GM19395 (cell line): ENCODE results near the gene MCCD1.
"Not testable (repeated sequence)": the region's sequence is repeated elsewhere in the genome, so short reads cannot be mapped to it uniquely, and the experiment has no call there.

Experiments
- ATAC-seq: cut with Tn5 transposase; IDR thresholded peaks from one replicate; pipeline ENCODE4 v1.9.1; 2021; ENCODE audit warnings: mild to moderate bottlenecking, moderate library complexity; ENCODE audit not compliant: unreplicated experiment

The MCCD1 gene

DNA sequence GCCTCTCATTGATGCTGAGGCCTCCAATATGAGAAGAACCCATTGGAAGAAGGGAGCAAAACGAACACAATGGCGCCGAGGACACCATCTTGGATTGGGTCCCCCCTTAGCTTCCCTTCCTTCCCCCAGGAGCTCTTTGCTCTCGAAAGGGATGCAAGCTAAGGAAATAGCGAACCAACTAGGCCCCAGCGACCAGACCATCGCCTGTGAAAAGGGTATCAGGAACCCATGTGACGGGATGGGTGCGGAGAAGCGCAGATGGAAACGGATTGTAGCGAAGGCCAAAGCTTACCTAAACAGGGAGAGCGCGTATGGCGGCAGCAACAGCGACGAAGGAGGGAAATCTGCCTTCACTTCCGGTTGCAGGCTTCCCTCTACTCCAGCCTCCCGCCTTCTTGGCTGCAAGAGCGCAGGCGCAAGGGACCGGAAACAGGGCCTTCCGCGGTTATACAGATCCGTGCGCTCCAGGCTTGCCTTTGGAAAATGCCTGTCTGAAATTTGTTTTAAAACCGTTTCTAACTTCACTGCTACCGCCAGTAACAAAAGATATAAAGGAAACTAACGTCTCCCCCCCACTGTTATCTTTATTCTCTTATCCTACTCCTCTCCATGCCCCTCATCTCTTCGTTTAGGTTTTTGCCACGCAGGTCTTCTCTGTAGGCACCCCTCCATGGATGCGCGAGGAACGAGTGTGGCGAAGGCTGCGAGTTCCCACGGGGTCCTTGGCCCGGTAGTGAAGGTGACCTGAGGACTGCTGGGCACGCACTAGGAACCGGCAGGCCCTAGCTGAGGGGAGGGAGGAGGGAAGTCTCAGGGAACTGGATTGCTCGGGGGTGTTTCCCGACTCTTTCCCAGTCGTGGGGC lies 13.1 kb downstream of the MCCD1 start, which contains the start of gene DDX39B:
DDX39B (minus strand) TSS at position 346 of the 864 bp plus-strand sequence. CDS start 1,471 bp downstream, outside the sequence.
- ATAC-seq: peak; percentile 71

DNA sequence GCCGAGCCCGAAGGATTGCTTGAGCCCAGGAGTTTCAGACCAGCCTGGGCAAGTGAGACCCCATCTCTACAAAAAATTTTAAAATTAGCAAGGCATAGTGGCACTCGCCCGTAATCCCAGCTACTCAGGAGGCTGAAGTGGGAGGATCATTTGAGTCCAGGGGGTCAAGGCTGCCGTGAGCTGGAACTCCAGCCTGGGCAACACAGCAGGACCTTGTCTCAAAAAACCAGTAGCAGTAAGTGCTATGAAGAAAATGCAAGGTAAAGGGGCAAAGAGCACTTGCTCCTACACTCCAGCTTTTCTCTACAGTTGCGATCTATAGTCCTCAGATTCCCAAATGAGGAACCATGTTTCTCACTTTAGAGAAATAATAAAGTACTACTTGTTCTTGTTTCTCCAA lies 14.9 kb downstream of the MCCD1 start:
- no peak for ATAC-seq

DNA sequence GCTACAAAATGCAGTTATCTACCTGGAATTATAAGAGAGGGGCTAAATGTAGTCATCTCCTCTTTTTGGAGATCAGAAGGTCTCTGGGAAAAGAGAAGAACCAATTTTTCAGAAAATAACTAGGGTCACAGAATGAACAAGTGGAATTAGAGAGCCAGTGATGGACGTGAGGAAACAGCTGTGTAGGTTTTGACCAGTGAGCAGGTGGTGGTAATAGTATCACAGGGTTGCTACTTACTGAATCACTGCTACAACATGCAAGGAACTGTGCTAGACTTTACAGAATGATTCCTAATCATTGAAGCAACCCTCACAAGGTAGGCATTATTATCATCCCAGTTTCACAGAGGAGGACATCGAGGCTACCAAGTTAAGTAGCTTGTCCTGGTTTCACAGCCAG lies 15.9 kb downstream of the MCCD1 start:
- ATAC-seq: no peak

DNA sequence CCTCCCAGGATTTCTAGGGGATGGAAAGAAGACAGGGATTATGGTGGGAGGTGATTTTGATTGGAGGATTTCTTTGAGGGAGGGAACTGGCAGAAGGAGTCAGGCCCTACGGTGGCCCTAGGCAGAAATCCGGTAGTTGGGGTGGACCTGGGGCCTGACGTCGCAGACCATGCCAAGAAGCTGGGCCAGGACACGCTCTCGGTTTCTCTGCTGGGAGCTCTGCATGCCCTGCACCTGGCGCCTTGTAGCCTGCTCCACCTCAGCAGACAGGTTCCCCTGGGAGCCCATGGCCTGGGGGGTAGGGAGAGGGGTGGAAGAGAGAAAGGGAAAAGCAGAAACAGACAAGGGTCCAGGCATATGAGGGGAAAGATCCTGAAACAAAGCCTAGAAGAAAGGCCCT lies 16.5 kb downstream of the MCCD1 start:
- no peak for ATAC-seq

DNA sequence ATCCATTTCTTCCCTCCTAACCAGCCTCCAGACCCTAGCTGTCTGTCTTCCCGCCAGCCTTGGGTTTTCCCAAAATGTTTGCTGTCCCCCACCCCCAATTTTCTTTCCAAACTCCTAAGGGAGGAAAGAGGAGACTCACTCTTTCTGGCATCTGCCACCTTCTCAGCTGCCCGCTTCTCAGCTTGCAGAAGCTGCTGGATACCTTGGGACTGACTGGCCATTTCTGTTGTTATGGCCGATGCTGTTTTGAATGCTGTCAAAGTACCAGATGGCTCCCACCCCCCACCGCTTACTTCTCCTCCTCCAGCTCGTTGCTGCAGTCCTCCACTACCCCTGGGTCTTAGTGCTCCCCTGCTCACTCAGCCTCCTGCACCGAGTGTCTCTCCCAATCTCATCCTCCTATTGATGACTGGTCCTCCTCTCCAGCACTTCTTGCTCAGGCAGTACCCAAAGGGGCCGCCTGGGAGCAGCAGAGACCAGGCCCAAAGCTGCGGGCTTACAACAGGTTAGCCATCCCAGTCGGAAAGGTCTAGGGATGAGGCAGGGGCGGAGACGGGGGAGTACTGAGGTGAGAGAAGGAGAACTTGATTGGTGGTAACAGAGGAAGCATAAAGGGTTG lies 17.7 kb downstream of the MCCD1 start, which contains the start of gene ATP6V1G2:
ATP6V1G2 (minus strand) TSS at position 270 of the 619 bp plus-strand sequence; CDS start at position 221, 49 bp downstream.
- ATAC-seq: no peak

DNA sequence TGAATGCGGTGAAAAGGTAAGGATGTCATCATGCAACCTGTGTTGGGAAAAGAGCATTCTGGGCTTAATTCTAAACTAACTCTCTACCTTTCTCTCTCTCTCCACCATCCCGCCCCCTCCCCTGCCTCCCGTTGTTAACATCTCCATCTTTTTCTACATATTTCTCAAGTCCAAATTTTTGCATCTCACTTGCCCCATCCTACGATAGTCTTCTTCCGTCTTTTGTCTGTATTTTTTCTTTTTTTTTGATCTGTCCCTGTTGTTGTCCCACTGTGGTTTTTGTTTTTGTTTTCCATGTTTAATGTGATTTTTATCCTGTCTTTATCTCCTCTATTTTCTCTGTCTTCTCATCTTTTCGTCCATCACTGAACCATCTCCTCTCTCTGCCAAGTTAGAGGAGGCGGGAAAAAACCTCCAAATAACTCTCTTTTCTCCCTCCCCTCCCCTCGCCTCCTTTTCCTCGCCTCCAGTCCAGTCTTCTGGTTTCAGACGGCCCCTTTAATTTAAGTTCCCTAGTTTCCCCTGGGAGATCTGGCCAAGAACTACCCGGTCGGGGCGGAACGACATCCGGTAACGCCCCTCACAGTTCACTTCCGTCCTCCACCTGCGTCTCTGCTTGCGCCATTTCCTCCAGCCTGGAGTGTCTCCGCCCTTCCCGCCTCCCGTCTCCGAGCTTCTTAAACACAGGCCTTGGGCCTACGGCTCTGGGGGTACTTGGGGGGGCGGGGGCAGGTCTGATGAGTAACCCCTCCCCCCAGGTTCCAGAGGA lies 18.4 kb downstream of the MCCD1 start, which contains the start of gene NFKBIL1:
NFKBIL1 (plus strand) TSS at position 651 of the 769 bp plus-strand sequence; CDS start at position 738, 87 bp downstream.
- peak; percentile 74 for ATAC-seq

DNA sequence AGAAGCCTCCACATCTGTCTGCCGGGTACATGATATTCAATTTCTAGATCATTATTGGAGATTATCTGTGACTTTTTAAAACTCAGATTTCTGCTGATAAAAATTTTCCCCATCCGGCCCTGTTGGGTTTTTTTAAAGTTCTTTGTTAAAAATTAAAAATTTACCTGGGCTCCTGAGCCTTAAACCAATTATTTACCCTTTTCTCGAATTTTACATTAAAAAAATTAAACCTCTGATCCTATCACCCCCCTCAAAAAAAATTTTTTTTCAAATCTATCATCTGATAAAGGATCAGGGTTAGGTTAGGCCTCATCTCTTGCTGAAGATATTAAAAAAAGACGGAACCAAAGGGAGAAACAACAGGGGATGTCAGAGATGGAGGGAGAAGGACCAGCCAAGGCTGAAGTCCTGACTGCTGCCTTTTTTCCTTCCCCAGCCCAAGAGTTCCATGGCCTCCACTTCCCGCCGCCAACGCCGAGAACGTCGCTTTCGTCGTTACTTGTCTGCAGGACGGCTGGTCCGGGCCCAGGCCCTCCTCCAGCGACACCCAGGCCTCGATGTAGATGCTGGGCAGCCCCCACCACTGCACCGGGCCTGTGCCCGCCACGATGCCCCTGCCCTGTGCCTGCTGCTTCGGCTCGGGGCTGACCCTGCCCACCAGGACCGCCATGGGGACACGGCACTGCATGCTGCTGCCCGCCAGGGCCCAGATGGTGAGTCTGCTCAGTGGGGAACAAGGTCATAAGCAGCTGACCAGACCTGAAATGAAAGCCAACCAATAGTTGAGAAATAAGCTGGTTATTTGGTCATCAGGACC lies 19.2 kb downstream of the MCCD1 start:
- no peak for ATAC-seq

DNA sequence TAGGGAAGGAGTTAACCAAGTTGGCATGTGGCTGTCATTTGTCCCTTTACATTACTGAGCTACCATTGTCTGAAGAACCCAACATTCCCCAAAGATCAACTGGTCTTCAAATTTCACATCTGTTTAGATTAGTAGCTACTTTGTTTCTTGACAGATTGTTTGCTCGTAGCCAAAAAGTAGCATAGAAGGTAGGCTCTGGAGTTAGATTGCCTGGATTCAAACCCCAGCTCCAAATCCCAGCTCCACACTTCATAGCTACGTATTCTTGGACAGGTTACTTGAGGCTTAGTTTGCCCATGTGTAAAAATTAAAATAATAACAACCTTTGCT lies 19.7 kb downstream of the MCCD1 start:
- no peak for ATAC-seq

DNA sequence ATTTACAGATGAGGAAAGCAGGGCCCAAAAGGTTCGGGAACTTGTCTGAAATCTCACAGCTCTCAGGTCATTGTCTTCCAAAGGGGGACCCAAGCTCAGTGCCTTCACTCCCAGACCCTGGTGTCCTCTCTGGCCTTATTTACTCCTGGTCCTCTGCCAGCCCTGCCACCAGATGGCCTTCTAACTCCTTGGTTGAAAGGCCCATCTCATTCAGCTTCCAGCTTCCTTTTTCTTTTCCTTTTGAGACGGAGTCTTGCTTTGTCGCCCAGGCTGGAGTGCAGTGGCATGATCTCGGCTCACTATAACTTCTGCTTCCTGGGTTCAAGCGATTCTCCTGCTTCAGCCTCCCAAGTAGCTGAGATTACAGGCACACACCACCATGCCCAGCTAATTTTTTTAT lies 22.6 kb downstream of the MCCD1 start:
- not testable (repeated sequence) for ATAC-seq

DNA sequence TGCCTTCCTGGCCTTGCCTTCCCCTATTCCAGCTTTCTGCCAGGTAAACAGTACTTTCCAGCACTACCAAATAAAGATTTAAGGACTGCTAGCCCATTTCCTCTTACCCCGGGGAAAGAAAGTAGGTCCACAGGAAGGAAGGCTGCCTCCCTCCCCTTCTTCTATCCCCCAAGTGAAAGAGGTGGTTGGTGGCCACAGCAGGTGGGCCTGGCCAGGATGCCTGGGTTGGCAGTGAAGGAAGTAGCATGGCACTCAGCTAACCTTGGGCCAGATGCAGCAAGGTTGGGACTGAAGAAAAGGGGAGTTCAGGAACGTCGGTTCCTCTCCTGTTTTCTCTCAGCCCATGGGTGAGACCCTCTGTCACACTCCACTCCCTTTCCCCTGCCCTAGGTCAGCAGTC lies 27.5 kb downstream of the MCCD1 start:
- ATAC-seq: no peak

DNA sequence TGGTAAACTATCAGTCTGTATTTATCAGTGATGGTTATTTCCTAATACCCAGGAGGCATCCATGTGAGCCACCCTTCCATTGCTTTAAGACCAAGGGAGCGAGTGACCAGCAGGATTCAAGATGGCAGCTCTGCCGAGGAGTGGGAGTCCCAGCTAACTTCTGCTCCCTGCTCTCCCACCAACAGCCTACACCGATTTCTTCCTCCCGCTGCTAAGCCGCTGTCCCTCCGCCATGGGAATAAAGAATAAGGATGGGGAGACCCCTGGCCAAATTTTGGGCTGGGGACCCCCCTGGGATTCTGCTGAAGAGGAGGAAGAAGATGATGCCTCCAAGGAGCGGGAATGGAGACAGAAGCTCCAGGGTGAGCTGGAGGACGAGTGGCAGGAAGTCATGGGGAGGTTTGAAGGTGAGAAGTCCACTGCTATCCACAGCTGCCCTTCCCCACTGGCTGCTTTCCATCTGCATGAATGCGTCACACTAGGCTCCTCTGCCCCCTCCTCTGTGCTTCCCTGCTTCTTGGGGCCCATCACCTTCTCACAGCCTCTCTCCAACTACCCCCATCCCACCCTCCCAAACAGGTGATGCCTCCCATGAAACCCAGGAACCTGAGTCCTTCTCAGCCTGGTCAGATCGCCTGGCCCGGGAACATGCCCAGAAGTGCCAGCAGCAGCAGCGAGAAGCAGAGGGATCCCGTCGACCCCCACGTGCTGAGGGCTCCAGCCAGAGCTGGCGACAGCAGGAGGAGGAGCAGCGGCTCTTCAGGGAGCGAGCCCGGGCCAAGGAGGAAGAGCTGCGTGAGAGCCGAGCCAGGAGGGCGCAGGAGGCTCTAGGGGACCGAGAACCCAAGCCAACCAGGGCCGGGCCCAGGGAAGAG lies 28.9 kb downstream of the MCCD1 start:
- no peak for ATAC-seq

DNA sequence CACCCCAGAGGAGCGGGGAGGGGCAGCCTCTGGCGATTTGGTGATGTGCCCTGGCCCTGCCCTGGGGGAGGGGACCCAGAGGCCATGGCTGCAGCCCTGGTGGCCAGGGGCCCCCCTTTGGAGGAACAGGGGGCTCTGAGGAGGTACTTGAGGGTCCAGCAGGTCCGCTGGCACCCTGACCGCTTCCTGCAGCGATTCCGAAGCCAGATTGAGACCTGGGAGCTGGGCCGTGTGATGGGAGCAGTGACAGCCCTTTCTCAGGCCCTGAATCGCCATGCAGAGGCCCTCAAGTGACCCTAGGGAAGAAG lies 29.5 kb downstream of the MCCD1 start:
- ATAC-seq: no peak

DNA sequence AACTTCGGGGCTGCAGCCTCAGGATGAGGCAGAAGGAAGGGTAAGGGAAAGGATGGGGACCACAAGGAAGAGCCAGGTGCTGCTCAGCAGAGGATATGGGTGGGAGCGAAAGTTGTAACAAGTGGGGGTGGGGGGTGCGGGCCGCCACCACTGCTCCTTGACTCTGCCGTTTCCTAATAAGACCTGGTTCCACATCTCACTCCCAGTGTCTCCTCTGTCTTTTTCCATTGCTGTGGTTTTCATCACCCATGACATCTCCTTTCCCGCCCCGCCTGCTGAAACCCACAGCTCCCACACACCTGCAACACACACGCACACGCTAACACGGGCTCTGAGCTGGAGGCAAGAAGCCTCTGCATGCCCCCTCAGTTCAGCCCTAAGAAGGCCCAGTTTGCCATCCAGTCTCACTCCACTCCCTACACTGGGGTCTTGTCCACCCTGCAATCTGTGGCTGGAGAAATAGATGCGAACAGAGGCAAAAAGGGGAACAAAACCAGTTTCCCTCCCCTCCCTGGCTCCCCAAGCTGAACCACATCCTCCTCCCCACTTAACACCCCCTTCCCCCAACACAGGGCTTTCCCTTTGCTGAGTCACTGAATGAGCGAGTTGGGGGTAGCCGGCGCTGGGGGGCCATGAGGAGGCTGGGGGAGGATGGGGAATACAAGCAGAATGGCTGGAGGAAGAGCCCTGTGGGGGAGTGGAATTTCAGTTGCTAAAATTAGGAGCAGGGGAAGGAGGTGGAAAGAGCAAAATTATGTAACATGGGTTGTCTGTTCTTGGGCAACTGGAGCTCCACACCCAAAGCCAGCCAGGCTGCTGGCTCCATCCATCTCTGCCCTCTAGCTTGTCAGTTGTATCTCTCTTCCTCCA lies 30.1 kb downstream of the MCCD1 start:
- no peak for ATAC-seq

DNA sequence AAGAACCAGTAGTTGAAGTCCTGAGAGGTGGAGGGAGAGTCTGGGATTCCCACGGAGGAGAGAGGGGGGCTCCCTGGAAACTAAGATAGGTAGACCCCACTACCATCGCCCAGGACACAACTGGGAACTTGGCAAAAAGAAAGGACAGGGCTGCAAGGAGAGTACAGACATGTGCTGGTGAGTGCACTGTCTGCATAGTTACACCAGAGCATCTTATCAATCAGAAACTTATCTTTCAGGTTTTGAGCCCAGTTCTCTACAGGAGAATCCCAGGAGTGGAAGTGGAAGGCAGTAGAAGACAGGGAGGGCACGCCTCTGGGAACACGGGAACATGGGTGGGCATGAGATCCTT lies 30.8 kb downstream of the MCCD1 start:
- no peak for ATAC-seq

DNA sequence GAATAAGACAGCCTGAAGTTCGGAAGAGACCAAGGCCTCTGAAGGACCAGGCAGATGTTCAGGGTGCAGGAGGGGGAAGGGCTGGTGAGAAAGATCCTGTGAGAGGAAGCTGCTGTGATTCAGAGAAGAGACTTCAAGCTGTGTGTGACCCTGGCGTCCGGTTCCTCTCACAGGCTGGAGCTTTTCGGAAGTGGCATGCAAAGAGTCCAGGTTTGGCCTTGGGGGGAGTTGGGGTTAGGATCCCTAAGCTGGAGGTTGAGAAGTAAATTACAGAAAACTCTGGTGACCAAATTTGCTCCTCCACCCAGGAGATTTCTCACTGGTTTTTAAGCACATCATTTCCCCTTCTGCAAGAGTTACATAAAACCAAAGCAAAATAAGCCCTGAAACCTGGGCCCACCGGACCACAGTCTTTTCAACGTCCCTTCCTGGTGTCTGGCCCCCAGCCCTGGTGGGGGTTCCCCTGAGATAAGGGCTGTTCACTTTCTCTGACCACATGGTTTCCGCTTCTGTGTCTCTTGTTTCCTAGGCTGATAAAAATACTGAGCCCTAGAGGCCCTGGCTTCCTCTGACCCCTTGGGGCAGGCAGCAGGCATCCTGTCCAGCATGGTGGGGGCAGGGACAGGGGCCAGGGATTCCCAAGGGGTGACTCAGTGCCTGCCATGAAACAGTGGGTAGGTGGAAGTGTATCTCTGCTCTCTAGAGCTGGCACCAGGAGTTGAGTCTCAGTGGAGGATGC lies 31.4 kb downstream of the MCCD1 start:
- ATAC-seq: peak; percentile 66

DNA sequence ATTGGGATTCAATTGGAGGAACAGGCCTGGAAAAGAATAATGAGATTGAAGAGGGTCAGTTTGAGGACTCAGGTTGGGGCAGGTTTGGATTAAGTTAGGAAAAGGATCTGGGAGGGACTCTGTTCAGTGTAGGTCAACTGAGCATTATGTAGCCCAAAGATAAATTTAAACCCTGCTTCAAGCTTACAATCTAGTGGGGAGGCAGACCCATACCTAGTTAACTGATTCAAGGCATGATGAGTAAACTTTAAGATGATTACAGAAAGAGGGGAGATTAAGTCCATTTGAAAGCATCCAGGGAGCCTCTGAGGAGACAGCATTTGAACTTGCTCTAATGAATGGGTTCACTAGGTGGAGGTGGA lies 31.9 kb downstream of the MCCD1 start:
- no peak for ATAC-seq

DNA sequence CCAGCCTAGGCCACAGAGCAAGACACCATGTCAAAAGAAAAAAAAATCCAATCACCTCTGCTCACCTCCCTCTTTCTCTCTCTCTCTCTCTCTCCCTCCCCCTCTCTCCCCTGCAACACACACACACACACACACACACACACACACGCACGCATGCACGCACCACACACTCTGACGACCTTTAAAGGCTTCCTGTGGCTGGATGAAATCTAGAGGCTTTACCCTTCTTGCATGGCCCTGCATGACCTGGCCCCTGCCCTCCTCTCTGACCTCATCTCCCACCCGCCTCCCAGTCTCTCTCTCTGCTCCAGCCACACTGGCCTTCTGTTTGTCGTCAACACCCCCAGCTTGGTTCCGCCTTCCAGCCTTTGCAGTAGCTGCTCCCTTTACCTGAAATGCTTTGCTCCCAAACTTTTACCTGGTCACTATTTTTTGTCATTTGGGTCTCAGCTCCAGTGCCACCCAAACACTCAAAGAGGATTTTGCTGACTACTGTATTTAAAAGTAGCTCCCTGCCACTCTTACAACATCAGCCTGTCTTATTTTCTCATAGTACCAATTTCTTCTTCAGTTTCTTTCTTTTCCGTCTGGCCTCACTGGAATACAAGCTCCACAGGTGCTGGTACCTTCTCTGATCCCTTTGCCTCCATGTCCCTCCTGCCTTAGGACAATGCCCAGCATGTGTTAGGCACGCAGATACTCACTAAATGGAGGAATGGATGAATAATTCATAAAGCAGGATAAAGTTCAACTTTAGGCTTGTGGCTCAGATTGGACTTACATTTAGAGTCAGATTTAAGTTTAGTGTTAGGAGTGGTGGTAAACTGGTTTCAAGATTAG lies 39.0 kb downstream of the MCCD1 start:
- no peak for ATAC-seq
